HepG2 (cell line): Measurements from ENCODE around the gene NBEAL2. TPM values are rescaled to one million over a fixed set of nuclear protein-coding genes. Genes with fewer than 3 reads are reported as not detected.
A peak's percentile ranks its signal among the peaks of the same experiment; 100 is the strongest.

Source experiments
- ERF ChIP-seq: IDR thresholded peaks from 2 replicates; pipeline ENCODE4 v1.6.1; 2018; ENCODE audit warnings: missing biosample characterization, missing genetic modification reagents
- NAIF1 ChIP-seq: sonication (generic); formaldehyde crosslinking; IDR thresholded peaks from 2 replicates; pipeline ENCODE4 v1.5.0; 2020; ENCODE audit warnings: mild to moderate bottlenecking, missing genetic modification reagents, borderline replicate concordance
- SRSF9 ChIP-seq: fragments of 200-400 bp; formaldehyde crosslinking; IDR thresholded peaks from 2 replicates; pipeline ENCODE4 v1.6.1; 2018; ENCODE audit warnings: borderline replicate concordance, mild to moderate bottlenecking, low read depth, low read length; ENCODE audit not compliant: insufficient read depth, poor library complexity, severe bottlenecking
- ZBTB7B ChIP-seq: sonication (generic); formaldehyde crosslinking; IDR thresholded peaks from 2 replicates; pipeline ENCODE4 v1.4.0; 2020; ENCODE audit warnings: missing genetic modification reagents
- ZNF274 ChIP-seq: sonication (generic); formaldehyde crosslinking; IDR thresholded peaks from 2 replicates; pipeline ENCODE4 v1.5.1; 2020; ENCODE audit warnings: mild to moderate bottlenecking, missing genetic modification reagents
- ZNF430 ChIP-seq: sonication (generic); formaldehyde crosslinking; IDR thresholded peaks from 2 replicates; pipeline ENCODE4 v1.9.0; 2021; ENCODE audit warnings: mild to moderate bottlenecking, missing genetic modification reagents
- ZNF563 ChIP-seq: sonication (generic); formaldehyde crosslinking; IDR thresholded peaks from 2 replicates; pipeline ENCODE4 v1.8.0; 2022; ENCODE audit warnings: mild to moderate bottlenecking, moderate library complexity, missing genetic modification reagents
- ZSCAN20 ChIP-seq: sonication (generic); formaldehyde crosslinking; IDR thresholded peaks from 2 replicates; pipeline ENCODE4 v1.4.0; 2020; ENCODE audit warnings: missing genetic modification reagents, mild to moderate bottlenecking, borderline replicate concordance
- polyA plus RNA-seq, 8 experiments: library from polyadenylated mRNA; depleted of rRNA in 3 of 8; stranded (reverse) in 7 of 8; unstranded in 1 of 8; fragments of >200 nt; fragmentation: Illumina TruSeq in 4 of 8; extraction: Trizol in 4 of 8; gene quantifications; 2 replicates each; pipeline versions ENCODE4 v1.2.1 to v1.2.3, GENCODE V29; 2011 to 2016; ENCODE audit warnings: low read depth in 4 of 8, missing spikeins in 1 of 8, mixed read lengths in 1 of 8; ENCODE audit not compliant: insufficient read depth in 1 of 8
- total RNA-seq, 5 experiments: library from RNA; depleted of rRNA; stranded (reverse); fragments of >200 nt; fragmentation: Illumina TruSeq; extraction: Trizol; gene quantifications; 2 replicates each; pipeline ENCODE4 v1.2.3, GENCODE V29; 2016; ENCODE audit warnings: low read depth in 1 of 5
- TF ChIP-seq, protein P1 (sequence below): sonication (generic); formaldehyde crosslinking; IDR thresholded peaks from 2 replicates; pipeline ENCODE4 v1.5.1; 2020; ENCODE audit warnings: mild to moderate bottlenecking, missing genetic modification reagents, moderate library complexity
- TF ChIP-seq, protein P2 (sequence below): sonication (generic); formaldehyde crosslinking; IDR thresholded peaks from one replicate; pipeline ENCODE4 v1.5.1; 2020; ENCODE audit warnings: mild to moderate bottlenecking, missing genetic modification reagents; ENCODE audit errors: not compliant biosample characterization
- TF ChIP-seq, protein P3 (sequence below): IDR thresholded peaks from 2 replicates; pipeline ENCODE4 v1.6.1; 2016; ENCODE audit warnings: low read depth, control low read depth
- TF ChIP-seq, protein P4 (sequence below): sonication (generic); formaldehyde crosslinking; IDR thresholded peaks from 2 replicates; pipeline ENCODE4 v1.8.1; 2023; ENCODE audit warnings: mild to moderate bottlenecking, missing genetic modification reagents, borderline replicate concordance

The NBEAL2 gene
- total and polyA plus RNA-seq, 2 of the 13 experiments (the other 11 are each of a cell fraction or from before 2014, with no cell fraction given), result 9.7 to 12.4 TPM

DNA sequence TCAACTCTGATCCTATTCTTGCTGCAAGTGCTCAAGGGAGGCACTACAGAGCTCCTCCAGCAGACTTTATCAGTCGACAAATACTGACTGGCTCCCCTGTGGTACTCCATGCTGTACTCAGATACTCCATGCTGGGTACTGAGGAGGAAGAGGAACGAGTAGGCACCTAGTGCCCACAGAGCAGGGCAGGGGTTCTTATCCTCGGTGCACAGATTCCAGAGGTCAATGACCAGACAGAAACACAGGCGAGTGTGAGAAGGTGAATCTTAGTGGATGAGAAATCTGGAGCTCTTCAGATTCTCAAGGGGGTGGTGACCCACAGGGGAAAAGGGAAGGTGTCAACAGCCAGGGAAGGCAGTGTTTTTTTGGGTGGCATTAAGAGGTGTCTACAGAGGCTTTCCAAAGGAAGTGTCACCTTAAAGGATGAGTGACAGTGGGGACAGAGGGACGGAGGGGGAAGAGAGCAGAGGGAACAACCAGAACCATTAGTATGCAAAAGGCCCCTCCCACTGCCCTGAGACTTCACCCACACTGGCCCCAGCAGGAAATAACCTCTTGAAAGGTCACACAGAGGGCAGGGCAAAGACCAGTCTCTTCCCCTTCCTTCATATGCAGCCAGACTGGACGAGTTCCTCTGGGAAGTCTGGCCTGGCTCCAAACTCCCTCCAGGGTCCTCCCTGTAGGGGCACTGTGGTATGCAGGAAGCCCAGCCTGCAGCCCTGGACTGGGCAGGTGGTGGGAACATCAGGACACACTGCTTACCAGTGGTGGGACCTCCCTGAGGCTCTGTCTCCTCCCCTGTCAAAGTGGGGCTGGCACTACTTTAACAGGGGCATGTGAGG, 30.4 kb upstream of the NBEAL2 start (continued):
- TF ChIP-seq SRSF9, result no peak
- TF ChIP-seq, protein P1, sequence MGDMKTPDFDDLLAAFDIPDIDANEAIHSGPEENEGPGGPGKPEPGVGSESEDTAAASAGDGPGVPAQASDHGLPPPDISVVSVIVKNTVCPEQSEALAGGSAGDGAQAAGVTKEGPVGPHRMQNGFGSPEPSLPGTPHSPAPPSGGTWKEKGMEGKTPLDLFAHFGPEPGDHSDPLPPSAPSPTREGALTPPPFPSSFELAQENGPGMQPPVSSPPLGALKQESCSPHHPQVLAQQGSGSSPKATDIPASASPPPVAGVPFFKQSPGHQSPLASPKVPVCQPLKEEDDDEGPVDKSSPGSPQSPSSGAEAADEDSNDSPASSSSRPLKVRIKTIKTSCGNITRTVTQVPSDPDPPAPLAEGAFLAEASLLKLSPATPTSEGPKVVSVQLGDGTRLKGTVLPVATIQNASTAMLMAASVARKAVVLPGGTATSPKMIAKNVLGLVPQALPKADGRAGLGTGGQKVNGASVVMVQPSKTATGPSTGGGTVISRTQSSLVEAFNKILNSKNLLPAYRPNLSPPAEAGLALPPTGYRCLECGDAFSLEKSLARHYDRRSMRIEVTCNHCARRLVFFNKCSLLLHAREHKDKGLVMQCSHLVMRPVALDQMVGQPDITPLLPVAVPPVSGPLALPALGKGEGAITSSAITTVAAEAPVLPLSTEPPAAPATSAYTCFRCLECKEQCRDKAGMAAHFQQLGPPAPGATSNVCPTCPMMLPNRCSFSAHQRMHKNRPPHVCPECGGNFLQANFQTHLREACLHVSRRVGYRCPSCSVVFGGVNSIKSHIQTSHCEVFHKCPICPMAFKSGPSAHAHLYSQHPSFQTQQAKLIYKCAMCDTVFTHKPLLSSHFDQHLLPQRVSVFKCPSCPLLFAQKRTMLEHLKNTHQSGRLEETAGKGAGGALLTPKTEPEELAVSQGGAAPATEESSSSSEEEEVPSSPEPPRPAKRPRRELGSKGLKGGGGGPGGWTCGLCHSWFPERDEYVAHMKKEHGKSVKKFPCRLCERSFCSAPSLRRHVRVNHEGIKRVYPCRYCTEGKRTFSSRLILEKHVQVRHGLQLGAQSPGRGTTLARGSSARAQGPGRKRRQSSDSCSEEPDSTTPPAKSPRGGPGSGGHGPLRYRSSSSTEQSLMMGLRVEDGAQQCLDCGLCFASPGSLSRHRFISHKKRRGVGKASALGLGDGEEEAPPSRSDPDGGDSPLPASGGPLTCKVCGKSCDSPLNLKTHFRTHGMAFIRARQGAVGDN (CRISPR knock-in tag), result peak; percentile 42
- no peak for TF ChIP-seq NAIF1 (CRISPR knock-in tag)
- TF ChIP-seq, protein P2, sequence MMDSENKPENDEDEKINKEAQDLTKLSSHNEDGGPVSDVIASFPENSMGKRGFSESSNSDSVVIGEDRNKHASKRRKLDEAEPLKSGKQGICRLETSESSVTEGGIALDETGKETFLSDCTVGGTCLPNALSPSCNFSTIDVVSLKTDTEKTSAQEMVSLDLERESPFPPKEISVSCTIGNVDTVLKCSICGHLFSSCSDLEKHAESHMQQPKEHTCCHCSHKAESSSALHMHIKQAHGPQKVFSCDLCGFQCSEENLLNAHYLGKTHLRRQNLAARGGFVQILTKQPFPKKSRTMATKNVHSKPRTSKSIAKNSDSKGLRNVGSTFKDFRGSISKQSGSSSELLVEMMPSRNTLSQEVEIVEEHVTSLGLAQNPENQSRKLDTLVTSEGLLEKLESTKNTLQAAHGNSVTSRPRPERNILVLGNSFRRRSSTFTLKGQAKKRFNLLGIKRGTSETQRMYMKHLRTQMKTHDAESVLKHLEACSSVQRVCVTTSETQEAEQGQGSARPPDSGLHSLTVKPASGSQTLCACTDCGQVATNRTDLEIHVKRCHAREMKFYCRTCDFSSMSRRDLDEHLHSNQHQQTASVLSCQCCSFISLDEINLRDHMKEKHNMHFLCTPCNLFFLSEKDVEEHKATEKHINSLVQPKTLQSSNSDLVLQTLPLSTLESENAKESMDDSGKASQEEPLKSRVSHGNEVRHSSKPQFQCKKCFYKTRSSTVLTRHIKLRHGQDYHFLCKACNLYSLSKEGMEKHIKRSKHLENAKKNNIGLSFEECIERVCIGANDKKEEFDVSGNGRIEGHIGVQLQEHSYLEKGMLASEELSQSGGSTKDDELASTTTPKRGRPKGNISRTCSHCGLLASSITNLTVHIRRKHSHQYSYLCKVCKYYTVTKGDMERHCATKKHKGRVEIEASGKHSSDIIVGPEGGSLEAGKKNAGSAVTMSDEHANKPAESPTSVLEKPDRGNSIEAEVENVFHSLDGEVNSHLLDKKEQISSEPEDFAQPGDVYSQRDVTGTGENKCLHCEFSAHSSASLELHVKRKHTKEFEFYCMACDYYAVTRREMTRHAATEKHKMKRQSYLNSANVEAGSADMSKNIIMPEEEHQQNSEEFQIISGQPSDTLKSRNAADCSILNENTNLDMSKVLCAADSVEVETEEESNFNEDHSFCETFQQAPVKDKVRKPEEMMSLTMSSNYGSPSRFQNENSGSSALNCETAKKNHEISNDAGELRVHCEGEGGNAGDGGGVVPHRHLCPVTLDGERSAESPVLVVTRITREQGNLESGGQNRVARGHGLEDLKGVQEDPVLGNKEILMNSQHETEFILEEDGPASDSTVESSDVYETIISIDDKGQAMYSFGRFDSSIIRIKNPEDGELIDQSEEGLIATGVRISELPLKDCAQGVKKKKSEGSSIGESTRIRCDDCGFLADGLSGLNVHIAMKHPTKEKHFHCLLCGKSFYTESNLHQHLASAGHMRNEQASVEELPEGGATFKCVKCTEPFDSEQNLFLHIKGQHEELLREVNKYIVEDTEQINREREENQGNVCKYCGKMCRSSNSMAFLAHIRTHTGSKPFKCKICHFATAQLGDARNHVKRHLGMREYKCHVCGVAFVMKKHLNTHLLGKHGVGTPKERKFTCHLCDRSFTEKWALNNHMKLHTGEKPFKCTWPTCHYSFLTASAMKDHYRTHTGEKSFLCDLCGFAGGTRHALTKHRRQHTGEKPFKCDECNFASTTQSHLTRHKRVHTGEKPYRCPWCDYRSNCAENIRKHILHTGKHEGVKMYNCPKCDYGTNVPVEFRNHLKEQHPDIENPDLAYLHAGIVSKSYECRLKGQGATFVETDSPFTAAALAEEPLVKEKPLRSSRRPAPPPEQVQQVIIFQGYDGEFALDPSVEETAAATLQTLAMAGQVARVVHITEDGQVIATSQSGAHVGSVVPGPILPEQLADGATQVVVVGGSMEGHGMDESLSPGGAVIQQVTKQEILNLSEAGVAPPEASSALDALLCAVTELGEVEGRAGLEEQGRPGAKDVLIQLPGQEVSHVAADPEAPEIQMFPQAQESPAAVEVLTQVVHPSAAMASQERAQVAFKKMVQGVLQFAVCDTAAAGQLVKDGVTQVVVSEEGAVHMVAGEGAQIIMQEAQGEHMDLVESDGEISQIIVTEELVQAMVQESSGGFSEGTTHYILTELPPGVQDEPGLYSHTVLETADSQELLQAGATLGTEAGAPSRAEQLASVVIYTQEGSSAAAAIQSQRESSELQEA (CRISPR knock-in tag), result no peak
- TF ChIP-seq ZBTB7B (CRISPR knock-in tag), result peak; percentile 82
- no peak for TF ChIP-seq ZNF563 (CRISPR knock-in tag)
- TF ChIP-seq, protein P3, sequence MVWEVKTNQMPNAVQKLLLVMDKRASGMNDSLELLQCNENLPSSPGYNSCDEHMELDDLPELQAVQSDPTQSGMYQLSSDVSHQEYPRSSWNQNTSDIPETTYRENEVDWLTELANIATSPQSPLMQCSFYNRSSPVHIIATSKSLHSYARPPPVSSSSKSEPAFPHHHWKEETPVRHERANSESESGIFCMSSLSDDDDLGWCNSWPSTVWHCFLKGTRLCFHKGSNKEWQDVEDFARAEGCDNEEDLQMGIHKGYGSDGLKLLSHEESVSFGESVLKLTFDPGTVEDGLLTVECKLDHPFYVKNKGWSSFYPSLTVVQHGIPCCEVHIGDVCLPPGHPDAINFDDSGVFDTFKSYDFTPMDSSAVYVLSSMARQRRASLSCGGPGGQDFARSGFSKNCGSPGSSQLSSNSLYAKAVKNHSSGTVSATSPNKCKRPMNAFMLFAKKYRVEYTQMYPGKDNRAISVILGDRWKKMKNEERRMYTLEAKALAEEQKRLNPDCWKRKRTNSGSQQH (CRISPR knock-in tag), result no peak
- no peak for TF ChIP-seq ZSCAN20
- TF ChIP-seq ZNF274 (CRISPR knock-in tag), result no peak
- TF ChIP-seq ZNF430 (CRISPR knock-in tag), result no peak
- TF ChIP-seq, protein P4, sequence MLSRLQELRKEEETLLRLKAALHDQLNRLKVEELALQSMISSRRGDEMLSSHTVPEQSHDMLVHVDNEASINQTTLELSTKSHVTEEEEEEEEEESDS (CRISPR knock-in tag), result no peak
- no peak for TF ChIP-seq ERF (CRISPR knock-in tag)
